PC-3 (cell line): ENCODE results near the gene SLC52A1. TPM values are rescaled to one million over a fixed set of nuclear protein-coding genes. Genes with fewer than 3 reads are reported as not detected.

Source experiments
- ATAC-seq: fragments of 200-7000 bp; cut with Tn5 transposase; 2 replicates; pipeline ENCODE4 v1.9.1; 2020; ENCODE audit warnings: mild to moderate bottlenecking, moderate library complexity
- BruUV-seq: library from RNA; stranded (reverse); fragments of 400-500 nt; replicated peaks from 2 replicates; lab custom pipeline; 2021; lab: Mats Ljungman, UMichigan
- CTCF ChIA-PET: fragments of 300-600 bp; sonication (Branson Sonifier 250); formaldehyde crosslinking; loops from one replicate; lab custom pipeline; 2022; ENCODE audit warnings: antibody characterized with exemption; lab: Charles Lee
- POLR2A ChIA-PET: fragments of 300-600 bp; sonication (Branson Sonifier 250); formaldehyde crosslinking; loops from one replicate; lab custom pipeline; 2022; ENCODE audit warnings: antibody characterized with exemption; ENCODE audit not compliant: unreplicated experiment; lab: Charles Lee
- DNase-seq: peaks from one replicate; pipeline ENCODE4 v3.0.0-alpha.2; 2015
- H2AFZ ChIP-seq: fragments of 300-600 bp; sonication (generic); 2 replicates; pipeline ENCODE4 v1.6.0; 2016; ENCODE audit warnings: antibody characterized with exemption, low read length
- H3F3A ChIP-seq: fragments of 300-600 bp; sonication (generic); one replicate; pipeline ENCODE4 v1.6.0; 2017; ENCODE audit warnings: antibody characterized with exemption, low read length, control low read depth, mild to moderate bottlenecking; ENCODE audit not compliant: unreplicated experiment
- H3K27ac ChIP-seq: fragments of 300-600 bp; sonication (generic); 2 replicates; pipeline ENCODE4 v1.5.1; 2016; ENCODE audit warnings: mild to moderate bottlenecking, low read length
- H3K27me3 ChIP-seq: fragments of 300-600 bp; sonication (generic); 2 replicates; pipeline ENCODE4 v1.6.1; 2016; ENCODE audit warnings: low read length, mixed read lengths
- H3K36me3 ChIP-seq: fragments of 300-600 bp; sonication (generic); 2 replicates; pipeline ENCODE4 v1.6.1; 2016; ENCODE audit warnings: low read depth, mixed run types, low read length, mixed read lengths
- H3K4me1 ChIP-seq: fragments of 300-600 bp; sonication (generic); 2 replicates; pipeline ENCODE4 v1.5.1; 2016; ENCODE audit warnings: low read length; ENCODE audit not compliant: insufficient read depth
- H3K4me2 ChIP-seq: fragments of 300-600 bp; sonication (generic); 2 replicates; pipeline ENCODE4 v1.6.0; 2016; ENCODE audit warnings: low read length
- H3K4me3 ChIP-seq: fragments of 300-600 bp; sonication (generic); 2 replicates; pipeline ENCODE4 v1.5.1; 2016; ENCODE audit warnings: mild to moderate bottlenecking, low read length, mixed read lengths
- H3K79me2 ChIP-seq: fragments of 300-600 bp; sonication (generic); 2 replicates; pipeline ENCODE4 v1.6.1; 2017; ENCODE audit warnings: low read length, mixed read lengths
- H3K9ac ChIP-seq: fragments of 300-600 bp; sonication (generic); 2 replicates; pipeline ENCODE4 v1.6.0; 2016; ENCODE audit warnings: mild to moderate bottlenecking, low read length
- H3K9me2 ChIP-seq: fragments of 300-600 bp; sonication (generic); replicated peaks from 2 replicates; pipeline ENCODE4 v1.6.1; 2016; ENCODE audit warnings: mixed run types, low read length, mixed read lengths
- H3K9me3 ChIP-seq: fragments of 300-600 bp; sonication (generic); 2 replicates; pipeline ENCODE4 v1.6.1; 2016; ENCODE audit warnings: low read length, mixed read lengths
- H4K20me1 ChIP-seq: fragments of 300-600 bp; sonication (generic); 2 replicates; pipeline ENCODE4 v1.6.1; 2016; ENCODE audit warnings: low read length, mixed read lengths
- EZH2 ChIP-seq: fragments of 300-600 bp; sonication (generic); IDR thresholded peaks from one replicate; pipeline ENCODE4 v1.6.1; 2017; ENCODE audit warnings: antibody characterized with exemption, mild to moderate bottlenecking, low read length; ENCODE audit not compliant: unreplicated experiment
- EZH2phosphoT487 ChIP-seq: fragments of 300-600 bp; sonication (generic); IDR thresholded peaks from 2 replicates; pipeline ENCODE4 v1.6.1; 2018; ENCODE audit warnings: mild to moderate bottlenecking, antibody characterized with exemption, low read length, borderline replicate concordance
- intact Hi-C: fragments of 100-400 bp; cut with micrococcal nuclease; formaldehyde crosslinking; loops from 2 replicates; pipeline ENCODE4 v1.9.0; 2023
- total RNA-seq: library from RNA; depleted of rRNA; stranded (reverse); fragments of >200 nt; gene quantifications from 2 replicates; pipeline ENCODE4 v1.2.3, GENCODE V29; 2014
- TF ChIP-seq, protein P1 (sequence below): fragments of 300-600 bp; sonication (generic); conservative IDR thresholded peaks from 2 replicates; pipeline ENCODE4 v1.5.1; 2017; ENCODE audit warnings: antibody characterized with exemption, low read depth, mild to moderate bottlenecking, low read length

SLC52A1 gene
- total RNA-seq, 1 experiment from 2014 or later, result not detected

DNA sequence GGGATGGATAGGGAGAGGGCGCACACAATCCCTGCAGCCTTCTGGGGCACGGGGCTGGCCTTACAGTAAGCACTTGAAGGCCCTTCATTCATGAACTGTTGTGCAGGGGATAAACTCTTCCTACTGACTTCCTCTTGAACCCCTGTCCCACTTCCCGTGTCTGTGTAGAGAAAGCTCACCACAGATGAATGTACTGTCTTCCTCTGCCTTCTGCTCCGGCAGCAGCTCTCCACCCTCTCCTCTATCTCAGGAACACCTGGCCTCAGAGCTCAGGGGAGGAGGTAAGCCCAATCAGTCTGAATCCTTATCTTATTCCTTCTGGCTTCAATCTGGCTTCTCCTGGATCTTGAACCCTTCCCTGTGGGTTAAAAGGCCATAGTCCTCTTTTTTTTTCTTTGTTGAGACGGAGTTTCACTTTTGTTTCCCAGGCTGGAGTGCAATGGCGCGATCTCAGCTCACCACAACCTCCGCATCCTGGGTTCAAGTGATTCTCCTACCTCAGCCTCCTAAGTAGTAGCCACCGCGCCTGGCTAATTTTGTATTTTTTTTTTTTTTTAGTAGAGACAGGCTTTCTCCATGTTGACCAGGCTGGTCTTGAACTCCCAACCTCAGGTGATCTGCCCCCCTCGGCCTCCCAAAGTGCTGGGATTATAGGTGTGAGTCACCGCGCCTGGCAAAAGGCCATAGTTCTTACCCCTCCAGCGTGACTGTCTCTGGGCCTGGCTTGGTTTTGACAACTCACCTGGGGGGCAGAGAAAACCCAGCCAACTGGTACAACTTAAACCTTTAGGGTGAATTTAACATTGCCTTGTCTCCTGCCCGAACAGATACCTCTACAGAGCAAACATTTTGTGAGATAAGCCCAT, 7.2 kb upstream of the SLC52A1 start:
- H2AFZ ChIP-seq, result no peak overlapping the region
- H4K20me1 ChIP-seq, result no peaks in the 10 kb centered on the region
- H3K4me2 ChIP-seq, result no peak overlapping the region
- H3K4me3 ChIP-seq, result no peak overlapping the region
- no peaks in the 10 kb centered on the region for H3K9me2 ChIP-seq
- intact Hi-C loops, result no loop called here
- H3K9ac ChIP-seq, result no peak overlapping the region
- H3K36me3 ChIP-seq, result no peaks in the 10 kb centered on the region
- no peak for DNase-seq
- TF ChIP-seq EZH2phosphoT487 (no peak), EZH2 (no peak)
- TF ChIP-seq, protein P1, sequence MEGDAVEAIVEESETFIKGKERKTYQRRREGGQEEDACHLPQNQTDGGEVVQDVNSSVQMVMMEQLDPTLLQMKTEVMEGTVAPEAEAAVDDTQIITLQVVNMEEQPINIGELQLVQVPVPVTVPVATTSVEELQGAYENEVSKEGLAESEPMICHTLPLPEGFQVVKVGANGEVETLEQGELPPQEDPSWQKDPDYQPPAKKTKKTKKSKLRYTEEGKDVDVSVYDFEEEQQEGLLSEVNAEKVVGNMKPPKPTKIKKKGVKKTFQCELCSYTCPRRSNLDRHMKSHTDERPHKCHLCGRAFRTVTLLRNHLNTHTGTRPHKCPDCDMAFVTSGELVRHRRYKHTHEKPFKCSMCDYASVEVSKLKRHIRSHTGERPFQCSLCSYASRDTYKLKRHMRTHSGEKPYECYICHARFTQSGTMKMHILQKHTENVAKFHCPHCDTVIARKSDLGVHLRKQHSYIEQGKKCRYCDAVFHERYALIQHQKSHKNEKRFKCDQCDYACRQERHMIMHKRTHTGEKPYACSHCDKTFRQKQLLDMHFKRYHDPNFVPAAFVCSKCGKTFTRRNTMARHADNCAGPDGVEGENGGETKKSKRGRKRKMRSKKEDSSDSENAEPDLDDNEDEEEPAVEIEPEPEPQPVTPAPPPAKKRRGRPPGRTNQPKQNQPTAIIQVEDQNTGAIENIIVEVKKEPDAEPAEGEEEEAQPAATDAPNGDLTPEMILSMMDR, result no peak
- POLR2A ChIA-PET, result no interaction called here
- H3K9me3 ChIP-seq, result no peaks in the 10 kb centered on the region
- no peak for ATAC-seq
- CTCF ChIA-PET, result no interaction called here
- no peaks in the 10 kb centered on the region for H3K4me1 ChIP-seq
- no peak overlapping the region for H3K27ac ChIP-seq
- H3K79me2 ChIP-seq, result no peaks in the 10 kb centered on the region
- H3K27me3 ChIP-seq, result no peaks in the 10 kb centered on the region
- BruUV-seq, result no TSS peak
- H3F3A ChIP-seq, result no peaks in the 10 kb centered on the region

DNA sequence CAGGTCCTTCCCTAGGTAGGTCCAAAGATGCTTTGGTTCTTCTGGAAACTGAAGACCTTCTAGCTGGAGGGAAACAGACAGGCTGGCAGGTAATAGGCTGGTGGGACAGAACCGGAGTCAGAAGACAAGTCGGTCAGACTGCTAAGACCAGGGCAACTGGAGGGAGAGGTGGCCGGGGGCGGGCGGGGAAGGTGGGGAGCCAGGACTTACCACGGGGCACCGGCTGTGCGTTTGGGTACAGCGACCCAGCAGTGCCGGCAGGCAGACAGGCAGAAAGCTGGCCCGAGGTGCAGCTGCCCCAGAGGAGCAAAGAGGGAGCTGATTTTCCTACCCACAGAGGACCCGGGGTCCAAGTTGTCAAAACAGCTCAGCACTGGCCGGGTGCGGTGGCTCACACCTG, 575 bp downstream of the SLC52A1 start:
- TF ChIP-seq, protein P1, result no peak
- TF ChIP-seq EZH2, result no peak
- H3K79me2 ChIP-seq, result no peaks in the 10 kb centered on the region
- intact Hi-C loops, result no loop called here
- no peaks in the 10 kb centered on the region for H4K20me1 ChIP-seq
- no peak overlapping the region for H3K4me2 ChIP-seq
- no peaks in the 10 kb centered on the region for H3F3A ChIP-seq
- no TSS peak for BruUV-seq
- H3K9ac ChIP-seq, result no peak overlapping the region
- no peak overlapping the region for H3K27ac ChIP-seq
- H3K9me2 ChIP-seq, result no peaks in the 10 kb centered on the region
- CTCF ChIA-PET, result no interaction called here
- H3K27me3 ChIP-seq, result no peaks in the 10 kb centered on the region
- DNase-seq (no peak), ATAC-seq (no peak)
- 0 out of 2 replicates have a peak, but pooled peaks cover 3% of the 10 kb centered on the region for H3K4me1 ChIP-seq
- H3K9me3 ChIP-seq, result no peaks in the 10 kb centered on the region
- POLR2A ChIA-PET, result no interaction called here
- H2AFZ ChIP-seq, result no peak overlapping the region
- no peak overlapping the region for H3K4me3 ChIP-seq
- no peaks in the 10 kb centered on the region for H3K36me3 ChIP-seq

DNA sequence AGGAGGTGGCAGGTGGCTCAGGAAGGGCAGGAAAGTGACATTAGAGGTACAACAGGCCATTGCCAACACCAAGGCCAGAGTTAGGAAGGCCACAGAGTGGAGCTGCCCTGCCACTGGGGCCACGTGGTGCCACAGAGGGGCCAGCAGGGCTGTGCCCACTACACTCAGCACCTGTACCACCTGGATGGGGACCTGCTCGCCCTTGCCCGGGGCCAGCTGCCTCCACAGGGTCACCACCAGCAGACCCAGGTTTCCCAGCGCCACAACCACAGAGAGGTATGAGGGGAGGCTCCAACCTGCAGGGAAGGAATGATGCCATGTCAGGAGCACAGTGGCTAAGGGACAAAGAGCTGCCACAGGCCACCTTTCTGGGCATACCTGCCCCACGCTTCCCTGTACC, 1.2 kb downstream of the SLC52A1 start:
- Histone ChIP-seq H3F3A (no peaks in the 10 kb centered on the region), H3K36me3 (no peaks in the 10 kb centered on the region), H3K4me3 (no peak overlapping the region), H3K27ac (no peak overlapping the region), H3K79me2 (no peaks in the 10 kb centered on the region), H3K9me3 (no peaks in the 10 kb centered on the region), H2AFZ (no peak overlapping the region), H3K4me1 (0 out of 2 replicates have a peak, but pooled peaks cover 3% of the 10 kb centered on the region), H3K9ac (no peak overlapping the region), H3K4me2 (no peak overlapping the region), H3K9me2 (no peaks in the 10 kb centered on the region), H3K27me3 (no peaks in the 10 kb centered on the region), H4K20me1 (no peaks in the 10 kb centered on the region)
- no peak for TF ChIP-seq EZH2
- TF ChIP-seq EZH2phosphoT487, result no peak
- TF ChIP-seq, protein P1, result no peak
- DNase-seq, result no peak
- CTCF ChIA-PET, result no interaction called here
- no peak for ATAC-seq
- BruUV-seq, result no TSS peak
- intact Hi-C loops, result no loop called here
- POLR2A ChIA-PET, result no interaction called here
